Caki2 (cell line): ENCODE measurements around the gene ZZZ3. TPM values are rescaled to one million over a fixed set of nuclear protein-coding genes. Genes with fewer than 3 reads are reported as not detected.
"Not testable (repeated sequence)": the region's sequence is repeated elsewhere in the genome, so short reads cannot be mapped to it uniquely, and the experiment has no call there.

Experiments
- DNase-seq: peaks from one replicate; pipeline ENCODE4 v3.0.0-alpha.2; 2015; ENCODE audit warnings: low read depth
- in situ Hi-C: cut with HindIII; loops from 2 replicates; pipeline ENCODE4 v1.10.0; 2016; ENCODE audit warnings: low sequenced_read_pairs, low pct_unique_long_range_greater_than_20kb, mixed read lengths
- total RNA-seq: library from RNA; depleted of rRNA; stranded (reverse); fragments of >200 nt; shearing (Covaris generic); gene quantifications from 2 replicates; pipeline ENCODE4 v1.2.3, GENCODE V29; 2014; ENCODE audit warnings: low replicate concordance; rRNA removed

ZZZ3 gene
- total RNA-seq, result 8.1 and 12.3 TPM in 2 replicates

- in situ Hi-C loops, result no loop called here
- peak; percentile 92 for DNase-seq
These were observed at the start of gene ZZZ3 for GRCh38 chr1:77682460-77683159. Gene ZZZ3 (minus strand): TSS chr1:77682658. CDS start chr1:77633354, 49,304 bp downstream.

- in situ Hi-C loops, result no loop called here
These were observed 49.6 kb upstream of the ZZZ3 start for GRCh38 chr1:77732090-77732489.

GRCh38 chr1:77725706-77726105, 43.2 kb upstream of the ZZZ3 start:
- in situ Hi-C loops, result no loop called here
- DNase-seq, result no peak

More at GRCh38 chr1:77732090-77732489, 49.6 kb upstream of the ZZZ3 start:
- DNase-seq, result no peak

- in situ Hi-C loops, result no loop called here
- no peak for DNase-seq
These were observed 35.7 kb upstream of the ZZZ3 start for GRCh38 chr1:77718181-77718580.

- no peak for DNase-seq
- in situ Hi-C loops, result no loop called here
These were observed 33.6 kb upstream of the ZZZ3 start for GRCh38 chr1:77716065-77716464.

GRCh38 chr1:77709727-77710126, 27.3 kb upstream of the ZZZ3 start:
- DNase-seq, result no peak
- in situ Hi-C loops, result no loop called here

- in situ Hi-C loops, result no loop called here
- DNase-seq, result no peak
These were observed 23.9 kb upstream of the ZZZ3 start for GRCh38 chr1:77706321-77706720.

- in situ Hi-C loops, result no loop called here
- no peak for DNase-seq
These were observed 22.3 kb upstream of the ZZZ3 start for GRCh38 chr1:77704736-77705135.

- in situ Hi-C loops, DNase-seq: not testable (repeated sequence)
These were observed 17.2 kb upstream of the ZZZ3 start for GRCh38 chr1:77699673-77700072.

- in situ Hi-C loops, result no loop called here
- no peak for DNase-seq
These were observed 15.0 kb upstream of the ZZZ3 start for GRCh38 chr1:77697441-77697840.

GRCh38 chr1:77688939-77689338, 6.5 kb upstream of the ZZZ3 start:
- in situ Hi-C loops, result no loop called here
- no peak for DNase-seq

- in situ Hi-C loops, result no loop called here
- no peak for DNase-seq
These were observed 5.1 kb upstream of the ZZZ3 start for GRCh38 chr1:77687519-77687906.

GRCh38 chr1:77686796-77687518, 4.5 kb upstream of the ZZZ3 start:
- in situ Hi-C loops, result no loop called here
- DNase-seq, result no peak

- in situ Hi-C loops, result no loop called here
- DNase-seq, result peak; percentile 94
These were observed 996 bp upstream of the ZZZ3 start for GRCh38 chr1:77683160-77684148.

GRCh38 chr1:77680173-77680572, 2.3 kb downstream of the ZZZ3 start:
- DNase-seq, result no peak
- in situ Hi-C loops, result no loop called here

GRCh38 chr1:77678660-77679610, 3.5 kb downstream of the ZZZ3 start:
- in situ Hi-C loops, result no loop called here
- peak; percentile 32 for DNase-seq

GRCh38 chr1:77674807-77675206, 7.7 kb downstream of the ZZZ3 start:
- in situ Hi-C loops, DNase-seq: not testable (repeated sequence)
